ENCODE data around the gene SERP2. TPM values are rescaled to one million over a fixed set of nuclear protein-coding genes. Genes with fewer than 3 reads are reported as not detected.
A peak's percentile ranks its signal among the peaks of the same experiment; 100 is the strongest.

SERP2 gene
- total and polyA plus RNA-seq, 2 of the 13 experiments (the other 11 are each of a cell fraction or from before 2014, with no cell fraction given) = not detected

- no peak for TF ChIP-seq GTF3A (CRISPR knock-in tag; conservative IDR thresholded peaks at IDR 0.05)
- TF ChIP-seq, protein P1, sequence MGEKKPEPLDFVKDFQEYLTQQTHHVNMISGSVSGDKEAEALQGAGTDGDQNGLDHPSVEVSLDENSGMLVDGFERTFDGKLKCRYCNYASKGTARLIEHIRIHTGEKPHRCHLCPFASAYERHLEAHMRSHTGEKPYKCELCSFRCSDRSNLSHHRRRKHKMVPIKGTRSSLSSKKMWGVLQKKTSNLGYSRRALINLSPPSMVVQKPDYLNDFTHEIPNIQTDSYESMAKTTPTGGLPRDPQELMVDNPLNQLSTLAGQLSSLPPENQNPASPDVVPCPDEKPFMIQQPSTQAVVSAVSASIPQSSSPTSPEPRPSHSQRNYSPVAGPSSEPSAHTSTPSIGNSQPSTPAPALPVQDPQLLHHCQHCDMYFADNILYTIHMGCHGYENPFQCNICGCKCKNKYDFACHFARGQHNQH (CRISPR knock-in tag; IDR thresholded peaks at IDR 0.05) = peak; percentile 64; the same call in 1 of the 2 replicates
- no peak for TF ChIP-seq USF2 (IDR thresholded peaks at IDR 0.05; ENCODE audit: low read depth, low read length)
- TF ChIP-seq USF2 (CRISPR knock-in tag; IDR thresholded peaks at IDR 0.05; ENCODE audit: borderline replicate concordance) = no peak
- TF ChIP-seq, protein P2, sequence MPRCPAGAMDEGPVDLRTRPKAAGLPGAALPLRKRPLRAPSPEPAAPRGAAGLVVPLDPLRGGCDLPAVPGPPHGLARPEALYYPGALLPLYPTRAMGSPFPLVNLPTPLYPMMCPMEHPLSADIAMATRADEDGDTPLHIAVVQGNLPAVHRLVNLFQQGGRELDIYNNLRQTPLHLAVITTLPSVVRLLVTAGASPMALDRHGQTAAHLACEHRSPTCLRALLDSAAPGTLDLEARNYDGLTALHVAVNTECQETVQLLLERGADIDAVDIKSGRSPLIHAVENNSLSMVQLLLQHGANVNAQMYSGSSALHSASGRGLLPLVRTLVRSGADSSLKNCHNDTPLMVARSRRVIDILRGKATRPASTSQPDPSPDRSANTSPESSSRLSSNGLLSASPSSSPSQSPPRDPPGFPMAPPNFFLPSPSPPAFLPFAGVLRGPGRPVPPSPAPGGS (CRISPR knock-in tag; IDR thresholded peaks at IDR 0.05) = peak; percentile 72
- TF ChIP-seq FOXP1 (IDR thresholded peaks at IDR 0.05) = no peak
- peak; percentile 61 for TF ChIP-seq FOXP1 (CRISPR knock-in tag; IDR thresholded peaks at IDR 0.05)
- TF ChIP-seq SUZ12 (IDR thresholded peaks at IDR 0.05; ENCODE audit: low read depth, low read length) = no peak
- TF ChIP-seq ZNF3 (CRISPR knock-in tag; IDR thresholded peaks at IDR 0.05) = no peak
- peak; percentile 75; the same call in 1 of the 2 replicates for TF ChIP-seq MYC (CRISPR knock-in tag; IDR thresholded peaks at IDR 0.05; ENCODE audit: borderline replicate concordance)
- TF ChIP-seq SRSF9 (IDR thresholded peaks at IDR 0.05; ENCODE audit: borderline replicate concordance, insufficient read depth, low read depth, low read length, poor library complexity, severe bottlenecking) = no peak
- TF ChIP-seq ZSCAN30 (CRISPR knock-in tag; IDR thresholded peaks at IDR 0.05) = no peak
- TF ChIP-seq ZNF484 (CRISPR knock-in tag; IDR thresholded peaks at IDR 0.05; ENCODE audit: borderline replicate concordance, low read depth) = no peak
- no peak for TF ChIP-seq PCBP1 (IDR thresholded peaks at IDR 0.05; ENCODE audit: borderline replicate concordance, low read depth, low read length)
- peak; percentile 40; the same call in 1 of the 2 replicates for TF ChIP-seq ZNF747 (CRISPR knock-in tag; IDR thresholded peaks at IDR 0.05; ENCODE audit: borderline replicate concordance)
- peak; percentile 21; the same call in 1 of the 2 replicates for TF ChIP-seq HOXA5 (CRISPR knock-in tag; IDR thresholded peaks at IDR 0.05)
- TF ChIP-seq ZNF350 (CRISPR knock-in tag; IDR thresholded peaks at IDR 0.05; ENCODE audit: borderline replicate concordance, low read depth) = peak; percentile 72; the same call in 1 of the 2 replicates
- 0 out of 2 replicates have a peak, but pooled peaks have one; percentile 42 for TF ChIP-seq KLF15 (CRISPR knock-in tag; IDR thresholded peaks at IDR 0.05; ENCODE audit: borderline replicate concordance)
- TF ChIP-seq MTERF4 (CRISPR knock-in tag; IDR thresholded peaks at IDR 0.05) = no peak
- TF ChIP-seq GATA4 (IDR thresholded peaks at IDR 0.05; ENCODE audit: borderline replicate concordance, low read depth) = peak; percentile 86
- TF ChIP-seq SNRNP70 (IDR thresholded peaks at IDR 0.05; ENCODE audit: low read depth, low read length) = no peak
- TF ChIP-seq ZBTB1 (CRISPR knock-in tag; IDR thresholded peaks at IDR 0.05; ENCODE audit: borderline replicate concordance) = no peak
- 0 out of 2 replicates have a peak, but pooled peaks have one; percentile 55 for TF ChIP-seq ZSCAN29 (CRISPR knock-in tag; conservative IDR thresholded peaks at IDR 0.05)
- no peak; the same call in 1 of the 2 replicates for TF ChIP-seq PHF20 (CRISPR knock-in tag; IDR thresholded peaks at IDR 0.05)
Observed at GRCh38 chr13:44404261-44405132, 30.9 kb downstream of the SERP2 start (continued).

Data from HepG2 (cell line).